ENCODE data around the gene RASL10B. TPM values are rescaled to one million over a fixed set of nuclear protein-coding genes. Genes with fewer than 3 reads are reported as not detected.

RASL10B gene
- total RNA-seq, 2 experiments from 2014 or later: not detected

- Histone ChIP-seq H3K4me2 (ENCODE audit: low read length) (no peak within 1 kb of the TSS), H4K20me1 (ENCODE audit: insufficient read depth, low read length) (no peaks in the 10 kb centered on the region), H3K9me3 (ENCODE audit: low read length) (no peaks in the 10 kb centered on the region), H3K79me2 (ENCODE audit: insufficient read depth, low read depth, low read length) (no peaks in the 10 kb centered on the region), H3K4me3 (ENCODE audit: low read depth, low read length, poor library complexity, severe bottlenecking) (no peak within 1 kb of the TSS), H3K9me2 (ENCODE audit: insufficient read depth, low read length) (no peaks in the 10 kb centered on the region), H3K27ac (ENCODE audit: low read depth, low read length, poor library complexity, severe bottlenecking) (no peak within 1 kb of the TSS), H3K4me1 (ENCODE audit: insufficient read depth, low read length, poor library complexity, severe bottlenecking) (peaks cover 9% of the 10 kb centered on the region), H2AFZ (ENCODE audit: low read length) (no peak within 1 kb of the TSS), H3K36me3 (ENCODE audit: insufficient read depth, low read length) (no peaks in the 10 kb centered on the region)
- BruUV-seq (replicated peaks): no TSS peak
- no peak for TF ChIP-seq CTCF (conservative IDR thresholded peaks at IDR 0.05; ENCODE audit: low read length)
- no peak for TF ChIP-seq EZH2phosphoT487 (IDR thresholded peaks at IDR 0.05; ENCODE audit: borderline replicate concordance, low read depth, low read length)
- POLR2A ChIA-PET: no interaction called here
- no peak for DNase-seq (ENCODE audit: low spot score)
- intact Hi-C loops (cut with micrococcal nuclease; ENCODE audit: unreplicated experiment): loop anchor here (5.0 kb wide), 1 partner anchor 87 kb away; no protein-coding TSS in a partner anchor
- CTCF ChIA-PET (ENCODE audit: unreplicated experiment): interaction anchor here (0.6 to 1.4 kb wide), 2 partner anchors 48 to 807 kb away, joined by 3 read pairs; no protein-coding TSS in a partner anchor
Observed at GRCh38 chr17:35760587-35760986, 29.1 kb downstream of the RASL10B start, which contains the start of gene C17orf50. TSS of gene C17orf50 (plus strand) at chr17:35760887. CDS start at chr17:35760942, 55 bp downstream.

GRCh38 chr17:35761601-35762000, 30.2 kb downstream of the RASL10B start:
- intact Hi-C loops (cut with micrococcal nuclease; ENCODE audit: unreplicated experiment): loop anchor here (5.0 kb wide), 1 partner anchor 86 kb away; no protein-coding TSS in a partner anchor
- Histone ChIP-seq H3K27ac (ENCODE audit: low read depth, low read length, poor library complexity, severe bottlenecking) (no peak overlapping the region), H3K79me2 (ENCODE audit: insufficient read depth, low read depth, low read length) (no peaks in the 10 kb centered on the region), H2AFZ (ENCODE audit: low read length) (no peak overlapping the region), H3K4me1 (ENCODE audit: insufficient read depth, low read length, poor library complexity, severe bottlenecking) (peaks cover 9% of the 10 kb centered on the region), H3K4me3 (ENCODE audit: low read depth, low read length, poor library complexity, severe bottlenecking) (no peak overlapping the region), H4K20me1 (ENCODE audit: insufficient read depth, low read length) (no peaks in the 10 kb centered on the region), H3K36me3 (ENCODE audit: insufficient read depth, low read length) (no peaks in the 10 kb centered on the region), H3K4me2 (ENCODE audit: low read length) (no peak overlapping the region), H3K9me3 (ENCODE audit: low read length) (no peaks in the 10 kb centered on the region), H3K9me2 (ENCODE audit: insufficient read depth, low read length) (no peaks in the 10 kb centered on the region)
- BruUV-seq (replicated peaks): no TSS peak
- ChIA-PET POLR2A (no interaction called here), CTCF (ENCODE audit: unreplicated experiment) (no interaction called here)
- no peak for DNase-seq (ENCODE audit: low spot score)
- no peak for TF ChIP-seq EZH2phosphoT487 (IDR thresholded peaks at IDR 0.05; ENCODE audit: borderline replicate concordance, low read depth, low read length)
- TF ChIP-seq CTCF (conservative IDR thresholded peaks at IDR 0.05; ENCODE audit: low read length): no peak

- CTCF ChIA-PET (ENCODE audit: unreplicated experiment): interaction anchor here (0.6 to 2.6 kb wide), 7 partner anchors 18 to 1393 kb away, joined by 3 to 21 read pairs (median 4); partner anchors contain the start of gene TAF15
- no peak for DNase-seq (ENCODE audit: low spot score)
- Histone ChIP-seq H3K9me3 (ENCODE audit: low read length) (no peaks in the 10 kb centered on the region), H3K79me2 (ENCODE audit: insufficient read depth, low read depth, low read length) (no peaks in the 10 kb centered on the region), H3K4me3 (ENCODE audit: low read depth, low read length, poor library complexity, severe bottlenecking) (peak overlapping the region; percentile 68), H3K9me2 (ENCODE audit: insufficient read depth, low read length) (no peaks in the 10 kb centered on the region), H2AFZ (ENCODE audit: low read length) (no peak overlapping the region; the same call in 1 of the 2 replicates), H3K4me1 (ENCODE audit: insufficient read depth, low read length, poor library complexity, severe bottlenecking) (peaks cover 9% of the 10 kb centered on the region), H4K20me1 (ENCODE audit: insufficient read depth, low read length) (no peaks in the 10 kb centered on the region), H3K27ac (ENCODE audit: low read depth, low read length, poor library complexity, severe bottlenecking) (no peak overlapping the region), H3K4me2 (ENCODE audit: low read length) (peak overlapping the region; percentile 69), H3K36me3 (ENCODE audit: insufficient read depth, low read length) (no peaks in the 10 kb centered on the region)
- POLR2A ChIA-PET: interaction anchor here (1.2 kb wide), 2 partner anchors 45 to 156 kb away, joined by 5 to 8 read pairs; partner anchors contain the start of gene TAF15
- no TSS peak for BruUV-seq (replicated peaks)
- TF ChIP-seq CTCF (conservative IDR thresholded peaks at IDR 0.05; ENCODE audit: low read length): no peak
- no peak for TF ChIP-seq EZH2phosphoT487 (IDR thresholded peaks at IDR 0.05; ENCODE audit: borderline replicate concordance, low read depth, low read length)
- intact Hi-C loops (cut with micrococcal nuclease; ENCODE audit: unreplicated experiment): loop anchor here (1.0 to 5.0 kb wide), 3 partner anchors 41 to 84 kb away; partner anchors contain the start of gene TAF15
Observed at GRCh38 chr17:35763767-35764122, 32.3 kb downstream of the RASL10B start.

Measured in OCI-LY7 (cell line).